ENCODE measurements around the gene SOX8. TPM values are rescaled to one million over a fixed set of nuclear protein-coding genes. Genes with fewer than 3 reads are reported as not detected.
A peak's percentile ranks its signal among the peaks of the same experiment; 100 is the strongest.

The SOX8 gene
- total RNA-seq, 1 experiment from 2014 or later, result 10.0 TPM

DNA sequence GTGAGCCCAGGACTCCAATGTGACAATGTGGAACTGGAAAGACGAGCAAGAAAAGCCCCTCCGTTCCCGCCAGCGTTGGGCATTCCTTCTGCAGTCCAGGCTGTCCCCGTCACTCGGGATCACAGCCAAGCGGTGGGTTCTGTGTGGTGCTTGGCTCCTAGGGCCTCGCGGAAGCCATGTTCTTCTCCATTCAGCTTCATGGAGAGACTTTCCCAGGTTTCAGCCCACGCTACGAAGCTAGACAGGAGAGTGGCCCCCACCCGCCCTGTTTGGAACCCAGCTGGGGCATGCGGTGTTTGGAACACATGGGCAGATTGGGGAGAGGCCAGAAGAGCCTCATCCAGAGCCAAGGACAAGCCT, 16.6 kb upstream of the SOX8 start:
- no peaks in the 10 kb centered on the region for H3K36me3 ChIP-seq (replicated peaks; ENCODE audit: control insufficient read depth, insufficient read depth, low read length)
- no peak overlapping the region for H3K4me3 ChIP-seq (ENCODE audit: insufficient read depth, low read depth, low read length)
- H3K27me3 ChIP-seq (ENCODE audit: control insufficient read depth, insufficient read depth, low read length), result no peaks in the 10 kb centered on the region
- DNase-seq, result no peak

DNA sequence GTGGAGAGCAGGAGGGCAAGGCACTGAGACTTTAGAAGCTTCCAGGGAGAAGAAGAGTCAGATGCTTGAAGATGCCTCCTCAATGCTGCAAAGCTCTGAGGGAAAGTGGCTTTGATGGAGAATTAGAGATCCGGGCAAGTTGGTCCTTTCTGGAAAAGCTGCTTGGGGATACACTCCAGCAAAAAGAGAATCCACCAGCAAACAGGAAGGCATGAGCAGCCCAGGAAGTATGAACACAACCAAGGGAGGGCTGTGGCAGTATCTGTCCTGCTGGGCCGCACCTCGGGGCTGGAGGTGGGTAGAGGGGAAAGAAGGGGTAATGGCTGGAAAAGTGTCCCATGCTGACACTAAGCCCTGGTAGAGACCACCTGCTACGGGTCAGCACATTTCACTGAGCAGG, 16.1 kb upstream of the SOX8 start:
- DNase-seq, result no peak
- no peaks in the 10 kb centered on the region for H3K27me3 ChIP-seq (ENCODE audit: control insufficient read depth, insufficient read depth, low read length)
- no peak overlapping the region for H3K4me3 ChIP-seq (ENCODE audit: insufficient read depth, low read depth, low read length)
- H3K36me3 ChIP-seq (replicated peaks; ENCODE audit: control insufficient read depth, insufficient read depth, low read length), result no peaks in the 10 kb centered on the region

DNA sequence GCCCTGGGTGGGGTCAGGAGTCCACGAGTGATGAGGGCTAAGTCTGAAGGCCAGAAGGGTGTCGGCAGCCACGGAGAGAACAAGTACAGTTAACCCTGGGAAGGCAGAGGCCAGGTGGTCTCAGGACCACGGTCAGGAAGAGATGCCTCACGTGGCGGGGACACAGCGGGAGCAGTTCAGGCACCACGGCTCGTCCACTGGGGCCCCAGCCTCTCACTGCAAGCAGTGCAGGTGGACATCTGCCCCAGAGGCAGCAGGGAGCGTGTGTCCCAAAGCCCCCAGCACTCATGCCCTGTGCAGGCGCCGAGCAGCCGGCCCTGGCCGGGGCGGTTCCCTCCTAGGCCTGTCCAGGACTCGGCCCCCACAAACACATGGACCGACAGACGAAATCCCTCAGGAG, 15.5 kb upstream of the SOX8 start:
- Histone ChIP-seq H3K36me3 (replicated peaks; ENCODE audit: control insufficient read depth, insufficient read depth, low read length) (no peaks in the 10 kb centered on the region), H3K4me3 (ENCODE audit: insufficient read depth, low read depth, low read length) (no peak overlapping the region), H3K27me3 (ENCODE audit: control insufficient read depth, insufficient read depth, low read length) (no peaks in the 10 kb centered on the region; the same call in 1 of the 2 replicates)
- no peak for DNase-seq

DNA sequence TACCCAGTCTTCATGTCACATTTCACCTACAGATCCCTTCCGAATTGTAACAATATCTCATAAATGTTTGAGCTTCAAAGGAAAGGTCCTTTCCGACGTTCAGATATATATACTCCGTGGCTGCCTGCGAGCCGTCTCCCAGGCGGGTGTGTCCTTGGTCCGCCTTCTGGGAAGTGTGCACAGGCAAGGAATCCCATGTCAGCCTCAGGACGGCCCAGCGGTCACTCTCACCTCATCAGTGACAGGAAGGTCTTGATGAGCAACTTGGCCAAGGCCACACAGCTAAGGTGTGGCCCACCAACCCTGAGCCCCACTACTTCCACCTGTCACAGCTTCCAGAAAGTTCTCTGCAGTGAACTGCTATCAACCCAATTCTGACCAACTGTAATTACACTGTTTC, 15.1 kb upstream of the SOX8 start:
- no peak for DNase-seq
- no peaks in the 10 kb centered on the region for H3K36me3 ChIP-seq (replicated peaks; ENCODE audit: control insufficient read depth, insufficient read depth, low read length)
- peaks cover 3% of the 10 kb centered on the region for H3K27me3 ChIP-seq (ENCODE audit: control insufficient read depth, insufficient read depth, low read length)
- no peak overlapping the region for H3K4me3 ChIP-seq (ENCODE audit: insufficient read depth, low read depth, low read length)

DNA sequence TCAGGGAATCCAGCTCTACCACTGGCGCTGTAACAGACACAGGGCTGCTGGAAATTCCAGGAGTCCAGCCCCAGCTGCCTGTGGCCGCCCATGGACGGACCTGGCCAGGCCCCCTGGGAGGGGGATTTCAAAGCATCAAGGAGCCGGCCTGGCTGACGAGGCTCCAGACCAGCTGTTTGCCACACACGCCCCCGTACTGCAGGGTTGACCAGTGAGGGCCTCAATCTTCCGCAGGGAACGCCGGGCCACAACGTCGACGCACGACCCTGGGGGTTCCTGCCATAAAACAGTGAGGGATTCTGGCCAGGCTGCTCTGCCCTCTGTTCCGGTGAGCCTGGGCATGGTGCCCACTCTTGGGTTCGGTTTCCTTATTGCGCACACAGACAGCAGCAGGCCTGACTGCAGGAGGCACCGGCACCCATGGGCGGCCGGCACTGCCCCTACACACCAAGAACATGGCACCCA, 14.5 kb upstream of the SOX8 start:
- Histone ChIP-seq H3K27me3 (ENCODE audit: control insufficient read depth, insufficient read depth, low read length) (peaks cover 6% of the 10 kb centered on the region), H3K4me3 (ENCODE audit: insufficient read depth, low read depth, low read length) (no peak overlapping the region), H3K36me3 (replicated peaks; ENCODE audit: control insufficient read depth, insufficient read depth, low read length) (no peaks in the 10 kb centered on the region)
- no peak for DNase-seq

DNA sequence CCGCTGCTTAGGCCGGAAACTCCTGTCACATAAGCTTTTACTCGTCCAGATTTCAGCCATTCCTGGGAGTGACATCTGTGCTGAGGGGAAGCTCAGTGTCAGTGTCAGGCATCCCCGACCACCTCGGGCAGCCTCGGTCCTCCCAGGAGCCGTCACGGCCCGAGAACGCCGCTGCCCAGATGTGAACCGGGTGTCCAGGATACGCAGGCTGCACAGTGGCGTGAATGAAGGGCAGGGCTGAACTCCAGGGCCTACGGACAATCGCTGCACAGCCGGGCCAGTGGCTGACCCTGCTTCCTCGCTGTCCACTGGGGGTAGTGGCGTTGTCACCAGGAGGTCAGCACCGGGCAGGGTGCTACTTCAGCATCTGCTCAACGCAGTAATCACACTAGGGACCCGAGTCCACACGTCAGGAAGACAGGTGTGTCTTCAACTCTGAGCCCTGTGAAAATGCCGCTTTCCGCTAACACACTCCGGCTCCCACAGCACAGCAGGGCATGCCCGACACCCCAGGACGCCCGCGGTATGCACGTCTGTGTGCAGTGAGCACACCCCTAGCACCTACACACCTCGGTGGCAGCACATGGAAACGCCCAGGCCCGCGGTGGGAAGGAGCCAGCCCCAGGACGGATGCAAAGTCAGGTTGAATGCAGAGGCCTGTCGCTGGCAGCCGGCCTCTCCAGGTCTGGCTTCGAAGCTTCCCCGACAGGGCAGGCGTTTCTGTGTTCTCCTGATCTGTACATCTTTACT, 13.8 kb upstream of the SOX8 start:
- Histone ChIP-seq H3K36me3 (replicated peaks; ENCODE audit: control insufficient read depth, insufficient read depth, low read length) (no peaks in the 10 kb centered on the region), H3K27me3 (ENCODE audit: control insufficient read depth, insufficient read depth, low read length) (peaks cover 6% of the 10 kb centered on the region), H3K4me3 (ENCODE audit: insufficient read depth, low read depth, low read length) (no peak overlapping the region)
- no peak for DNase-seq

DNA sequence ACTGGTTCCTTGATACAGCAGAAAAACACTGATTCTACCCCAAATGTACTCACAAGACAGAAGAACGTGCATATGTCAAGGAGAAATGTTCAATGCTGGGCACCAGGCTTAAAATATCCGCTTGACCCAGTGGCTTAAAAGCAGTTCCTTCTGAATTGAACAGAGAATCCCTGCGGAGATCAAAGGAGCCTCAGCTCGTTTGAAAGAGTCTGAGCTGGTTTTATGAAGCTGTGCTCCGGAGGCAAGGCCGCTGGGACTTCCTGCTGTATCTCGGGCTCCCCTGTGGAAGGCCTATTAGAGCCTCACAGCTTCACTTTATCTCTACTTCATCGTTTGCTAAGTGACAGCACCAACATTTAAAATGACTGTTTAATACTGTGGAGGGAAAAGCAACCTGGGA, 12.9 kb upstream of the SOX8 start:
- DNase-seq, result no peak
- Histone ChIP-seq H3K4me3 (ENCODE audit: insufficient read depth, low read depth, low read length) (no peak overlapping the region), H3K36me3 (replicated peaks; ENCODE audit: control insufficient read depth, insufficient read depth, low read length) (no peaks in the 10 kb centered on the region), H3K27me3 (ENCODE audit: control insufficient read depth, insufficient read depth, low read length) (peaks cover 6% of the 10 kb centered on the region)

DNA sequence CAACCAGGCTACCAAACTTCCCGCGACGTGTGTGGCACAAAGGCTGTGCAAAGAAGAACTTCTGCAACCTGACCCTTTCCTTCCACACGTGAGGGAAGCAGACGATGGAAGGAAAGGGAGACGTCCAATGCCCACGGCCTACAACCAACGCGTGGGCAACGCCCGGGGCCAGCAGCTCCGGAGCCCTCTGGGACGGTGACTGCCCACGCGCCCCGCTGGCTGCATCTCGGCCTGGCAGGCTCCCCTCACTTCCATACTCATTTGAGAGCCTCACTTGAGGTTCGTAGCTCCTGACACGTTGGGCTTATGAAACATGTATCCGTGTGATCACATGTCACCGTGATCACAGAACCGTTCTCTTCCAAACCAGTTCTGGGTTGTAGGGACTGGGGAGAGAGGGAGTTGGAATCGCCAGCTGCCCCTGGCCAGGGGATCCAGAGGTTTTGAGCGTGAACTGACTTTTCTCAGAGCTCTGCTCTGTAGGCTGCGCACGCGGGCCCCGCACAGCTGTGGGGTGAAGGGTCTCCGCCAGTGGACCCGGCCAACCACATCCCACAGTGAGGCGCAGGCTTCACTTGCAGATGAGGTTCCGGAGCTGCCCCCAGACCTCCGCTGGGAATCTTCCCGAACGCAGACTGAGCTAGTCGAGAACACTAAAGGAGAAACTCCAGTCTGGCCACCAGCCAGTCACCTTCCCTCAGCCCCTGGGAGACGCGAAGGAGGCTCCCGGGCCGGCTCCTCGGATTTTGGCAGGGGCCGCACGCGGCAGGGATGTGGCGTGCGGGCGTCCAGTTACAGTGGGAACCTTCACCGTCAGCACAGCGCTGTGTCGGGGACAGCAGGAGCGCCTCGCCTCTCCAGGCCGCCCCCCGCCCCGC, 11.8 kb upstream of the SOX8 start:
- no peaks in the 10 kb centered on the region for H3K36me3 ChIP-seq (replicated peaks; ENCODE audit: control insufficient read depth, insufficient read depth, low read length)
- DNase-seq, result peak; percentile 87
- peak overlapping the region; percentile 84 for H3K4me3 ChIP-seq (ENCODE audit: insufficient read depth, low read depth, low read length)
- H3K27me3 ChIP-seq (ENCODE audit: control insufficient read depth, insufficient read depth, low read length), result peaks cover 6% of the 10 kb centered on the region

DNA sequence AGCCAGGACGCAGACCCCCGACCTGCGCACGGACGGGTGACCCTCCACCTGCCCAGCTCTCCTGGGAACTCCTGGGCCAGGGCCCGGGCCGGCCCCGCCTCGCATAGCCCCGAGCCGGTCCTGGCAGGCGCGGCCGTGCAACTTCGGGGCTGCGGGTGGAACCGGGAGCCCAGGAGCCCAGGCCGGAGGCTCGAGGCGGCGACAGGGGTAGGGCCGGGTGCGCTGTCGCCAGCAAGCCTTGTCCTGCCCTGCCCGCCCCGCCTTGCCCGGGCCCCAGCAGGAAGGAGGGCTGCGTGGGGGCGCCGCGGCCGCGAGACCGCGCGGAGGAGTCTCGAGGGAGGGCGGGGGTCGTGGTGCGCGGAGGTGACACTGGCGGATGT, 11.2 kb upstream of the SOX8 start:
- Histone ChIP-seq H3K4me3 (ENCODE audit: insufficient read depth, low read depth, low read length) (peak overlapping the region; percentile 84), H3K27me3 (ENCODE audit: control insufficient read depth, insufficient read depth, low read length) (peaks cover 6% of the 10 kb centered on the region), H3K36me3 (replicated peaks; ENCODE audit: control insufficient read depth, insufficient read depth, low read length) (no peaks in the 10 kb centered on the region)
- peak; percentile 91 for DNase-seq

DNA sequence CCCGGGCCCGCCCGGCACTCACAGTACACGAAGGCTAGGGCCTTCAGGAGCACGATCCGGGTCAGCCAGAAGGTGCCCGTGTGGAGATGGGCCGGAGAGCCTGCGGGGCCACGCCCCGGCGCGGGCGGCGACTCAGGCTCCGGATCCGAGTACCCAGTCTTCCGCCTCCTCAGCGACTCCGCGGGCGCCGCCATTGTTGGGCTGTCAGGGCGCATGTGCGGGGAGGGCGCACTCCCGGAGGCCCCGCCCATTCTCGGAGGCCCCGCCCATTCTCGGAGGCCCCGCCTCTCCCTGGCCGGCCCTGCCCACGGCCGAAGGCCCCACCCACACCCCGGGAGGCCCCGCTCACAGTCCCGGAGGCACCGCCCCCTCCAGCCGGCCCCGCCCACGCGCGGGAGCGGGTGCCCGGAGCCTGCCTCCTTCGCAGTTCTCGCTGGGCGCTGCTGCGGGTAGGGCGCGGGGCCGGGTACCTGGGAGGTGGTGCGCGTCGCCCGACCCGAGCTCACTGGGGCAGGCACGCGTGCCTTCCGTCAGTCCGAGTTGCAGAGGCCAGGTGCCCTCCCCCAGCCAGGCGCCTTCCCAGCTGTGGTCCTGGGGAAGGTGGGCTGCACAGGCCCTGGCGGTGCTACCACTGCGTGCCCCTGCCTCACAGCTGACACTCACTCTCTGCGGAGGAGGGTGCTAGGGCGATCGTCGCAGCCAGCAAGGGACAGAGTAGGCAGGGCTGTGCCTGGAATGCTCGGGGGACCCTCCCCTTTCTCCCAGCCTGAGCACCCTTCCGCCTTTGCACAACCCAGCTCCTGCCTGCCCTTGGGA, 10.6 kb upstream of the SOX8 start, which contains the start of gene LMF1:
TSS of gene LMF1 (minus strand) at position 219 of the 816 bp plus-strand sequence. CDS start at position 215, 4 bp downstream.
- peak within 1 kb of the TSS; percentile 84 for H3K4me3 ChIP-seq (ENCODE audit: insufficient read depth, low read depth, low read length)
- H3K27me3 ChIP-seq (ENCODE audit: control insufficient read depth, insufficient read depth, low read length), result peaks cover 6% of the 10 kb centered on the region
- no peaks in the 10 kb centered on the region for H3K36me3 ChIP-seq (replicated peaks; ENCODE audit: control insufficient read depth, insufficient read depth, low read length)
- DNase-seq, result peak; percentile 99

DNA sequence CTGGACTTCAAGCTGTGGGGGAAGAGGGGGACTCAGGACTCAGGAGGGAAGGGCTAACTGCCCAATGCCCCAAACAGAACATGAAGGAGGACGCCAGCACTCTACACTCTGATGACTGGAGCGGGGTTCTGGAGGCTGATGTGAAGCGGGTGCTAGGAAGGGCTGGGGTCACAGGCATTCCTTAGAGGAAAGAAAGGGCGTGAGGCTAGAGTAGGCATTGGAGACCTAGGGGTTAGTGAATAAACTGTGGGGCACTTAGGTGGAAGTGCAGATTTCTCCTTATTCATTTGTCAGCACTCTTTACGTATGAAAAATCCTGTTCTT, 10.0 kb upstream of the SOX8 start:
- peaks cover 6% of the 10 kb centered on the region for H3K27me3 ChIP-seq (ENCODE audit: control insufficient read depth, insufficient read depth, low read length)
- peak overlapping the region; percentile 50 for H3K4me3 ChIP-seq (ENCODE audit: insufficient read depth, low read depth, low read length)
- no peak for DNase-seq
- no peaks in the 10 kb centered on the region for H3K36me3 ChIP-seq (replicated peaks; ENCODE audit: control insufficient read depth, insufficient read depth, low read length)

DNA sequence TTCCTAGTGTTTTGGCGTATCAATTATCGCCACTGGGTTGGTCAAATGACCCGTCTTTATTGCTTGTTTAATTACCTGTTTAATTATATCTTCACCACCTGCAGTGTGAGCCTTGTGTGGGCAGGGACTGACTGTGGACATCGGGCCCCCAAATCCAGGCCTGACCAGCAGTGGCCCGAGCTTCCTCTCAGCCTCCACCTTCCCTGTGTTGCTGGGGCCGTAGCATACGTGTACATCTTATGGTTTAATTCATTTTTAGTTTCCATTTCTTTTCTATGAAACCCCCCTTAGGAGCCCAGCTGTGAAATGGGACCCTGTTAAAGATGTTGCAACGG, 9.6 kb upstream of the SOX8 start:
- Histone ChIP-seq H3K36me3 (replicated peaks; ENCODE audit: control insufficient read depth, insufficient read depth, low read length) (no peaks in the 10 kb centered on the region), H3K27me3 (ENCODE audit: control insufficient read depth, insufficient read depth, low read length) (peaks cover 6% of the 10 kb centered on the region), H3K4me3 (ENCODE audit: insufficient read depth, low read depth, low read length) (no peak overlapping the region)
- DNase-seq, result no peak

DNA sequence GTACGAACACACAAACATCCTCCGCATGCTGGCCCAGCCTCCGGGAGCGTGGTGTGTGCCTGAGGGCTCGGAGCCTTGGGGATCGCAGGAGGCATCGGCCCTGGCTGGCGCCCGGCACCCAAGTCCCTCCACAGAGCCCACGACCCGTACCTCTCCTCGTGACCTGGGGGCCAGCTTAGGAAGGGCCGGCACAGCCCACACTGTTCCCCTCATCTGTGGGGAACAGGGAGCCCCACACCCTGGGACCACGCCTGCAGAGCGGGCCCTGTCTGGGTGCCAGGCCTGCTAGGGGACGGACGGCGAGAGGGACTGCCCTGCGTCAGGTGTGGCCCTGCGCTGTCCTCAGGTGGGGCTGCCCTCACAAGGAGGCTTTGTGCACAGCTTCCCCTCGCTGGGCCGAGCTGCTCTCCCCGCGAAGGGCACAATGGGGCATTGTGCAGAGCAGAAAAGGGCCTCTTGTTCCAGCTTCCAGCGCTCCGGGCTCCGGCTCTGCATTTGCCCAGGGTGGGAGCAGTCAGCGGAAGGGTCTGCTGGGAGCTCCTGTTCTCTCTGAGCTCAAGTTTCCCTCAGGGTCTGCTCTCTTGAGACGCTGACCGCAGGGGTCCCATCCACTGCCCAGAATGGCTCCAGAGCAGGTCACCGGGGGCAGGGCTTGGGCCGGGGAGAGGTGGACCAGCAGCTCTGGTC, 9.1 kb upstream of the SOX8 start:
- no peak overlapping the region for H3K4me3 ChIP-seq (ENCODE audit: insufficient read depth, low read depth, low read length)
- peaks cover 6% of the 10 kb centered on the region for H3K27me3 ChIP-seq (ENCODE audit: control insufficient read depth, insufficient read depth, low read length)
- H3K36me3 ChIP-seq (replicated peaks; ENCODE audit: control insufficient read depth, insufficient read depth, low read length), result no peaks in the 10 kb centered on the region
- DNase-seq, result no peak

DNA sequence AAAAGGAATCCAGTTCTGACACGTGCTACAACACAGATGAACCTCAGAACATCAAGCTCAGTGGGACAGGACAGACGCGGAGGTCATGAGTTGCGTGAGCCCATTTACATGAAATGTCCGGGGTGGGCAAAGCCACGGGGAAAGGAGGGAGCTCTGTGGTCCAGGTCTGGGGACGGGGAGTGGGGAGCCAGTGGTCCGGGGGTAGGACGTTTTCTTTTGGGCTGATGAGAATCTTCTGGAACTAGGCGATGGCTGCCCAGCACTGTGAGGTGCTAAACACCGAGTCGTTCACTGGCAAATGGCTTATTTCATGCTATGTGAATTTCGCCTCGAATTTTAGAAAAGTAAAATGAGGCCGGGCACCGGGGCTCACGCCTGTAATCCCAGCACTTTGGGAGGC, 8.2 kb upstream of the SOX8 start:
- no peak overlapping the region for H3K4me3 ChIP-seq (ENCODE audit: insufficient read depth, low read depth, low read length)

More for the DNA sequence above, 8.2 kb upstream of the SOX8 start:
- DNase-seq, result no peak
- Histone ChIP-seq H3K27me3 (ENCODE audit: control insufficient read depth, insufficient read depth, low read length) (peaks cover 6% of the 10 kb centered on the region), H3K36me3 (replicated peaks; ENCODE audit: control insufficient read depth, insufficient read depth, low read length) (no peaks in the 10 kb centered on the region)
